ENCODE data around the gene MIA2. TPM values are rescaled to one million over a fixed set of nuclear protein-coding genes. Genes with fewer than 3 reads are reported as not detected.

MIA2 gene
- total and polyA plus RNA-seq, 9 of the 15 experiments (the other 6 are each of a cell fraction or from before 2014, with no cell fraction given) = 6.0 to 21.8 (median 12.8) TPM

DNA sequence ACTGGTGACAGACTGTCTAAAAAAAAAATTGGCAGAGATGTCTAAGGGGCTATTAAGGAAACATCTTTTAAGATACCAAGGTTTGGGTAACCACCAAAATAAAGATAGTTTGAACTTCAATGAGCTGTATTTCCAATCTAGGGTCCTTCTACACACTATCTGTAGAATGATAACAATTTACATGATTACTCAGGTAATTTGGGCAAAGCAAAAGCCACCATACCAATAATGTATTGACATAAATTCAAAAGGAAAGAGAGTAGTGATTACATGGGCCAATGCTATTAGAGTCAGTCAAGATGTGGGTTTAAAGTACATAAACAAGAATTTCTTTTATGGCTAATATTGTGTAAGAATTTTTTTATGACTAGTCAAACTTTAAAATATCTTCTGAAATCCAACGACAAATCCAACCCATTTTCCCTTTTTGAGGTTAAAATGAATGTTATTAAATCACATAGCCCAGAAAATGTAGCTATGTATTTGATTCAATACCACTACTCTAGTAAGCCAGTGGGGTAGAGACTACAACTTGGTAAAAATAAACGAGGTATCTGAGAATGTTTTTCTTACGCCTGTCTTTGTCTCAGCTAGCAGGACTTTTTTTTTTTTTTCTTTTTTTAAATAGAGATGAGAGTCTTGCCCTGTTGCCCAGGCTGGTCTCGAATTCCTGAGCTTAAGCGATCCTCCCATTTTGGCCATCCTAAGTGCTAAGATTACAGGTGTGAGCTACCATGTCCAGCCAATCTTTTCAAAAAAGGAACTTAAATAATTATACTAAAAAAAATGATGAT lies 48.3 kb upstream of the MIA2 start:
- no peak overlapping the region for H3K9ac ChIP-seq (ENCODE audit: insufficient read depth in 1 of 2, low read depth in 2 of 2, low read length in 2 of 2)
- H4K20me1 ChIP-seq (replicated peaks; ENCODE audit: control insufficient read depth, insufficient read depth, low read length) = no peaks in the 10 kb centered on the region
- H3K79me2 ChIP-seq (ENCODE audit: control insufficient read depth, insufficient read depth, low read length) = no peaks in the 10 kb centered on the region
- no peak overlapping the region for H3K27ac ChIP-seq (ENCODE audit: extremely low read depth, low read depth, low read length)
- 0 out of 2 replicates have a peak, but pooled peaks have one; percentile 43 for TF ChIP-seq SUPT5H (IDR thresholded peaks at IDR 0.05)
- peak; percentile 10; the same call in 1 of the 2 replicates for TF ChIP-seq POLR2A (conservative IDR thresholded peaks at IDR 0.05)
- TF ChIP-seq POLR2H (tag; IDR thresholded peaks at IDR 0.05; ENCODE audit: low read depth) = peak; percentile 48; the same call in 1 of the 2 replicates
- 0 out of 2 replicates have a peak, but pooled peaks have one; percentile 33 for TF ChIP-seq POLR2G (IDR thresholded peaks at IDR 0.05; ENCODE audit: low read depth, low read length)
- peak; percentile 40; the same call in 1 of the 2 replicates for TF ChIP-seq KHSRP (IDR thresholded peaks at IDR 0.05)
- TF ChIP-seq, protein P1, sequence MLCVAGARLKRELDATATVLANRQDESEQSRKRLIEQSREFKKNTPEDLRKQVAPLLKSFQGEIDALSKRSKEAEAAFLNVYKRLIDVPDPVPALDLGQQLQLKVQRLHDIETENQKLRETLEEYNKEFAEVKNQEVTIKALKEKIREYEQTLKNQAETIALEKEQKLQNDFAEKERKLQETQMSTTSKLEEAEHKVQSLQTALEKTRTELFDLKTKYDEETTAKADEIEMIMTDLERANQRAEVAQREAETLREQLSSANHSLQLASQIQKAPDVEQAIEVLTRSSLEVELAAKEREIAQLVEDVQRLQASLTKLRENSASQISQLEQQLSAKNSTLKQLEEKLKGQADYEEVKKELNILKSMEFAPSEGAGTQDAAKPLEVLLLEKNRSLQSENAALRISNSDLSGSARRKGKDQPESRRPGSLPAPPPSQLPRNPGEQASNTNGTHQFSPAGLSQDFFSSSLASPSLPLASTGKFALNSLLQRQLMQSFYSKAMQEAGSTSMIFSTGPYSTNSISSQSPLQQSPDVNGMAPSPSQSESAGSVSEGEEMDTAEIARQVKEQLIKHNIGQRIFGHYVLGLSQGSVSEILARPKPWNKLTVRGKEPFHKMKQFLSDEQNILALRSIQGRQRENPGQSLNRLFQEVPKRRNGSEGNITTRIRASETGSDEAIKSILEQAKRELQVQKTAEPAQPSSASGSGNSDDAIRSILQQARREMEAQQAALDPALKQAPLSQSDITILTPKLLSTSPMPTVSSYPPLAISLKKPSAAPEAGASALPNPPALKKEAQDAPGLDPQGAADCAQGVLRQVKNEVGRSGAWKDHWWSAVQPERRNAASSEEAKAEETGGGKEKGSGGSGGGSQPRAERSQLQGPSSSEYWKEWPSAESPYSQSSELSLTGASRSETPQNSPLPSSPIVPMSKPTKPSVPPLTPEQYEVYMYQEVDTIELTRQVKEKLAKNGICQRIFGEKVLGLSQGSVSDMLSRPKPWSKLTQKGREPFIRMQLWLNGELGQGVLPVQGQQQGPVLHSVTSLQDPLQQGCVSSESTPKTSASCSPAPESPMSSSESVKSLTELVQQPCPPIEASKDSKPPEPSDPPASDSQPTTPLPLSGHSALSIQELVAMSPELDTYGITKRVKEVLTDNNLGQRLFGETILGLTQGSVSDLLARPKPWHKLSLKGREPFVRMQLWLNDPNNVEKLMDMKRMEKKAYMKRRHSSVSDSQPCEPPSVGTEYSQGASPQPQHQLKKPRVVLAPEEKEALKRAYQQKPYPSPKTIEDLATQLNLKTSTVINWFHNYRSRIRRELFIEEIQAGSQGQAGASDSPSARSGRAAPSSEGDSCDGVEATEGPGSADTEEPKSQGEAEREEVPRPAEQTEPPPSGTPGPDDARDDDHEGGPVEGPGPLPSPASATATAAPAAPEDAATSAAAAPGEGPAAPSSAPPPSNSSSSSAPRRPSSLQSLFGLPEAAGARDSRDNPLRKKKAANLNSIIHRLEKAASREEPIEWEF (CRISPR knock-in tag; IDR thresholded peaks at IDR 0.05) = no peak
- peak; percentile 20; the same call in 1 of the 2 replicates for TF ChIP-seq POLR2AphosphoS2 (IDR thresholded peaks at IDR 0.05; ENCODE audit: low read length)
- TF ChIP-seq POLR2AphosphoS5 (IDR thresholded peaks at IDR 0.05; ENCODE audit: control insufficient read depth, insufficient read depth, low read depth, low read length) = 0 out of 2 replicates have a peak, but pooled peaks have one; percentile 18
- TF ChIP-seq, protein P2, sequence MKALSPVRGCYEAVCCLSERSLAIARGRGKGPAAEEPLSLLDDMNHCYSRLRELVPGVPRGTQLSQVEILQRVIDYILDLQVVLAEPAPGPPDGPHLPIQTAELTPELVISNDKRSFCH (CRISPR knock-in tag; IDR thresholded peaks at IDR 0.05) = no peak
- TF ChIP-seq, protein P2 (tag; IDR thresholded peaks at IDR 0.05) = no peak
- peaks cover 42% of the 10 kb centered on the region for H3K36me3 ChIP-seq (ENCODE audit: control insufficient read depth, insufficient read depth, low read length)
- no TSS peak for BruUV-seq (replicated peaks)
- H3K9me3 ChIP-seq (replicated peaks; ENCODE audit: control insufficient read depth, insufficient read depth, low read depth, low read length) = no peaks in the 10 kb centered on the region
- ATAC-seq (peak; percentile 31), DNase-seq (ENCODE audit: extremely low read depth in 1 of 4, low spot score in 3 of 4) (no peak), FAIRE-seq (no peak)
- intact Hi-C loops (cut with micrococcal nuclease) (no loop called here), in situ Hi-C loops (cut with MboI) (no loop called here)
- WGBS (ENCODE audit: insufficient coverage, low coverage, missing lambda C conversion rate) = 53% methylated on average over 5 of the region's 5 CpGs
- H3K9me1 ChIP-seq (ENCODE audit: control insufficient read depth, insufficient read depth, low read length) = no peaks in the 10 kb centered on the region
- ChIA-PET POLR2A (interaction anchor here (0.6 to 1.8 kb wide), 18 partner anchors 8 to 249 kb away, joined by 3 to 9 read pairs (median 4); partner anchors contain the start of genes FBXO33, GEMIN2, PNN and TRAPPC6B), CTCF (ENCODE audit: low intra/inter-chr PET ratio) (interaction anchor here (0.5 kb wide), 1 partner anchor 9 kb away, joined by 3 read pairs; no protein-coding TSS in a partner anchor)
- no peak overlapping the region for H3K4me2 ChIP-seq (ENCODE audit: insufficient read depth, low read length)
- no peaks in the 10 kb centered on the region; a peak in 2 of 5 replicates for H3K4me1 ChIP-seq (replicated peaks in 1 of 2; ENCODE audit: control insufficient read depth in 2 of 2, insufficient read depth in 2 of 2, low read length in 2 of 2)
- no peak overlapping the region for H2AFZ ChIP-seq (ENCODE audit: low read depth, low read length)
- H3K27me3 ChIP-seq (ENCODE audit: control insufficient read depth in 2 of 2, insufficient read depth in 2 of 2, low read length in 2 of 2) = no peaks in the 10 kb centered on the region
- H3K4me3 ChIP-seq = no peak overlapping the region
